GM18867 (cell line): ENCODE results near the gene AIP.

Experiments used
- ATAC-seq: cut with Tn5 transposase; IDR thresholded peaks from one replicate; pipeline ENCODE4 v1.9.1; 2021; ENCODE audit warnings: mild to moderate bottlenecking, moderate library complexity; ENCODE audit not compliant: unreplicated experiment

The AIP gene

DNA sequence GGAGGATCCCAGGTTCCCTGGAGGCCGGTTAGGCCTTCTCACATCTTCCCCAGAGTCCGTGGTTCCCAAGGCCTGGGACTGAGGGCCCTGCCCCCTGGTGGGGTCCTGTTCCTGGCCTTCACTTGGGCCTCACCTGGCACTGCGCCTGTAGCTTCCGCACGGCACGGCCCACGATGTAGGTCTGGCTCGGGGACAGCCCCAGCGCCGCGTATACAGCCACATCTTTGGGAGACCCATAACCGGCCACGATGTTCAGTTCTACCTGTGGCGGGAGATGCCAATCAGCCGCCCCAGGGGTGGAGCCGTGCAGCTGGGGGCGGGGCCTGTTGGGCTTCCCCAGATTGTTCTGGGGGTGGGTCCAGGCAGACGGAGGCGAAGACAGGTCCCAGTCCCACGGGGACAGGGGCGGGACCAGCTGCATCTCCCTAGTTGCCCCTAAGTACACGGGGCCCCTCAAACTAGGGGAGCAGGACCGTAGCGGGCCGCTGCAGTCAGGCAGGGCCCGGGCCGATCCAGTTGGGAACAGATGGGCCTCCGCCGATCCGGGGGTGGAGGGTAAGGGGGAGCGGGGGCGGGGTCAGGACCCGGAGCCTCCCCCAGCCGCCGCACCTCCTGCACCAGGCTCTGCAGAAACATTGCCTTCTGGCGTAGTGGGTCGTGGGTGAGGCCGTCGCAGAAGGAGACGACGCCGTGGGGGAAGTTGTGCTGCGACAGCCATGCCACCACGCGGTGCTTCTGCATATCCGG, 10.1 kb downstream of the AIP start:
- no peak for ATAC-seq

DNA sequence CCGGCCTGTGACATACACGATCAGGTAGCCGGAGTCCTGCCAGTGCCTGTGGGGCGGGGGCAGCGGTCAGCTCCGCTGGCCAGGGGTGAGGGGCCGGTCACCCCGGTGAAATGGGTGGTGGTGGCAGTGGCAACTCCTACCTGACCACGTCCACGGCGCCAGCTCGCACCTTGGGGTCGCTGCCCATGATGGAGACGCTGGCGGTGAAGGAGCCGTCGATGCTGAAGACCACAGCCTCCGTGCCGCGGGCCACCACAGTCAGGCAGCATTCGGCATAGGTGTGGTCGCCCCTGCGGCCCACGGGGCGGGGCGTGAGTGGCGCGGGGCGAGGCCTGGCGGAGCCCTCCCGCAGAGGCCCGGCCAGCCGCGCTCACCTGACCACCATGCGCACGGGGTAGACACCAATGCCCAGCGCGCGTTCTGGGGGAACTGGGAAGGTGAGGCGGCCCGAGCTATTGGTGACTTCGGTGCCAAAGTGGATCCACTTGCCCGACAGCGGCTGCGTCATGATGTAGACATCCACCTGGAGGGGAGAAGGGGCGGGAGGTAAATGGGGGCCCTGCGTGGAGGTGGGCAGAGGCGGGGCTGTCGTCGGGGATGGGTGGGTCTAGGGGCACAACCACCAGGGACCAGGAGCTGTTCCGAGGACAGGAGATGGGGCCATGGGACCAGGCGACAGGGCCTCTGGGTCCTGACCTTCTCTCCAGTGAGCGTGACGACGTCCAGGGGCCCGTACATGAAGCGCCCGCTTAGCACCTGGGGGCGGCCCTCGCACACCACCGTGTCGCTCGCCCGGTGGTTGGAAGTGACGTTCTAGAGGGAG, 10.9 kb downstream of the AIP start:
- no peak for ATAC-seq

DNA sequence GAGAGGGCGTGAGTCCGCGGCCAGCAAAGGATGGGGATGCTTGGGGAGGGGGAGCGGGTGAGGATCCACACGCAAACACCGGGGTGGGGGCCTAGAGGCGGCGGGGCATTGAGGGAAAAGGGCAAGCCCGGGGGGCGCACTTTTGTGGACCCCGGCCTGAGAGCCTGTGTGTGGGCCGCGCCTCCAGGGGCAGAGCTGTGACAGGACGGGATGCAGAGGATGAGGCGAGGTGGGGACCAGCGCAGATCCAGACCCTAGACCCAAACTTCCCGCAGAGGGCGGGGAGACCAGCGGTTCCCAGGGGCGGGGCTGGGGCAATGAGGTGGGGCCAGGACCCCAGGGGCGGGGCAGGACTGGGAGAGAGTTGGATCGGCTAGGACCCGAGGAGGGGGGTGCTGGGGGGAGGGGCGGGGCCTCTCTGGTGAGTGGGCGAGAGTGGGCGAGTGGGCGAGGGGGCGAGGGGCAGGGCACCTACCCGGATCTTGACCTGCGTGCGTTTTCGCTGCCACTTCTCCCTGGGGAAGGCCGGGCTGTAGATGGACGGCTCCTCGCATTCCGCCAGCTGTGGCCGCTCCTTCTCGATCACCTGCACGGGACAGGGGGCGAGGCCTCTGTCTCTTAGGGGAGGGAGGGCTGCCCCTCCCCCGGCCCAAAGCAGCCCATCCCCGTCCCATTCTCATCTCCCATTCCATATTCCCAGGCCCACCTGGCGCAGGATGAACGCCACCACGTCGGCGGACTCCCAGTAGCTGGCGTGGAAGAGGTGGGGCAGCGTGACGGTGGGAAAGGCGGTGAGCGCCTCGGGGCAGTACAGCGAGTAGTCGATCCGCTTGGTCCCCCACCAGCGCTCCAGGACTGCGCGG, 11.8 kb downstream of the AIP start:
- no peak for ATAC-seq

DNA sequence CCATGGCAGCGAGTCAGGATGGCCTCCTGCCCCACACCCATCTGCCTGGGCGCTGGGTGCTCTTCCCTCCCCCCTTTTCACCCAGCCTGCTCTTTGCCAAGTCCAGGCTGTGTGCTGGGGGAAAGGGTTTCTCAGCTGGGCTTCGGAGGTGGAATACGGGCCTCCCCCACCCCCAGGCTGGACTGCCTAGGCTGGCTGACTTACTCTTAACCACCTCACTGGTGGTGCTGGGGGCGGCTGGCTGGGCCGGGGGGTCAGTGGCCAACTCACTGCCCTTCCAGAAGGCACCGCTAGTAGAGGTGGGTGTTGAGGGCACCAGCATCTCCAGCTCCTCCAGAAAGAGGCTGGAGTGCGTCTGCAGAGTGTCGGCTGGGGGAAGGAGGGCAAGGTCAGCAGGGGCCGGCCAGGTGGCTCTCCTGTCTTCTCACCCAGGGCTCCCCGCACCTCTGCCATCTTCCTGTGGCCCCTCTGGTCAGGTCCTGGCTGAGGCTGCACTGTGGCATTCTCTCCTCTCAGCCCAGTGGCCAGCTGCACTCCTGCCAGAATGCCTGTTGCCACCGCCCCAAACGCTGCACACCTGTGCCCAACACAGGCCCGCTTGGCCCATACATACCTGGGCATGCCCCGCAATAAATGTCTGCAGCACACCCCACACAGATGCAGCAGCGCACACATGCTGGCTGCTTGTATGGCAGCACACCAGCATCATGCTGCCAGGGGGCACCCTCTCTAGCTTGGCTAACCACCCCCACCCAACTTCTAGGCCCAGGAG, 12.6 kb downstream of the AIP start:
- ATAC-seq, result no peak

DNA sequence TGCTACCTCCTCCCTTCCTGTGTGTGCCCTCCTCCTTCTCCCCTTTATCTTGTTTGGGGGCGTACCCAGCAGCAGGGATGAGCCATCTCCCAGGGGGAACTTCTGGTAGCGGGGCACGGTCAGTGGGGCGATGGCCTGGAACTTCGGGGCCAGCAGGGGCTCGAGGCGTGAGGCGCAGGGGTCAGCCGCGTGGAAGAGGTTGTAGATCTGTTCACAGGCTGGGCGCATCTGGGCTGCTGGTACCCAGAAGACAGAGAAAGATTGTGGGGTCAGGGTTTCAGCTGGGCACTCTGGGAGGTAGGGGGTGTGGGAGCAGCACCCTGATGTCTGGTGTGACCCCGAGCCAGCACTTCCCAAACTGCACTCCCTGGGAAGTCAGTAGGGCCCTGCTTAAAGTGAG, 13.3 kb downstream of the AIP start:
- no peak for ATAC-seq

DNA sequence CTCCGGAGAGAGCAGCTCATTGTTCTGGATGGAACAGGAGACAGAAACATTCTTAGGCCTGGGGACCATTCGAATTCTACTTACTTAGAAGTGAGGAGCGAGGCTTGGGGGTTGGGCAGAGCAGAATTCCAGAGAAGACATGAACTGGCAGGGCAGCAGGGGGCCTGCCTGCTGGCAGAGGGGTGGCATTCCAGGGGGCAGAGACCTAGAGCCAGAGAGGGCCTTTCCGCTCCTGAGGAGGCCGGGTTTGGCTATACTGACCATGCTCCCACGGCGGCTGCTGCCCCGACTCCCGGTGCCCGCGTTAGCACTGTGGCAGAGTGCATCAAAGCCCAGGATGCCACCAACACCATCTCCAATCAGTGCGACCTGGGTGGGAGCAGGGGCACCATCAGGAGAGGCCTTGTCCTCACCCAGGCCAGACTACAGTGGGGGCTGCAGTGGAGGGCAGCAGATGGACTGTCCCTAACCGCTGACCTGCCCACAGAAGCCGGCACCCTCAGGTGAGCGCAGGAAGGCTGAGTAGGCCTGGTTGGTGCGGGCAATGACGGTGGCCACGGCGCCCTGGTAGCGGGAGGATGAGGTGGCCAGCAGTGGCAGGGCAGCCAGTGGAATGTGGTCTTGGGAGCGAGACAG, 14.9 kb downstream of the AIP start:
- no peak for ATAC-seq

DNA sequence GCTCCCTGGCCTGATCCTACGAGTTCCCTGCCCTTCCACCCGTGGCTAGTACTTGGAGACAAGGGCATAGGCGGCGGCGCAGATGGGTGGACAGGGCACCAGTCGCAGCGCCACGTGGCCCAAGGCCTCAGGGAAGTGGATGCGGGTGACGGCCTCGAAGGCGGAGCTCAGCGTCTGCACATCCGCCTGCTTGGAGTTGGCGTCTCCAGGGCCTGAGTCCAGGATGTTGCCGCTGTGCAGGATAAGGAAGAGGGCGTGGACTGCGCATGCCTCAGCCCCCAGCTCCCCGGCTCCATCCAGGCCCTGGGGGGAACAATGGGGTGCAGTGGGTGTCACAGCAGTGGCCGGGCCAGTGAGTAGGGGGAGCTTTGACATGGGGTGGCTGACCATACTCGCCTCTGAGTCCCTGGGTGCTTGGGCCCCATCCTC, 15.7 kb downstream of the AIP start:
- no peak for ATAC-seq

DNA sequence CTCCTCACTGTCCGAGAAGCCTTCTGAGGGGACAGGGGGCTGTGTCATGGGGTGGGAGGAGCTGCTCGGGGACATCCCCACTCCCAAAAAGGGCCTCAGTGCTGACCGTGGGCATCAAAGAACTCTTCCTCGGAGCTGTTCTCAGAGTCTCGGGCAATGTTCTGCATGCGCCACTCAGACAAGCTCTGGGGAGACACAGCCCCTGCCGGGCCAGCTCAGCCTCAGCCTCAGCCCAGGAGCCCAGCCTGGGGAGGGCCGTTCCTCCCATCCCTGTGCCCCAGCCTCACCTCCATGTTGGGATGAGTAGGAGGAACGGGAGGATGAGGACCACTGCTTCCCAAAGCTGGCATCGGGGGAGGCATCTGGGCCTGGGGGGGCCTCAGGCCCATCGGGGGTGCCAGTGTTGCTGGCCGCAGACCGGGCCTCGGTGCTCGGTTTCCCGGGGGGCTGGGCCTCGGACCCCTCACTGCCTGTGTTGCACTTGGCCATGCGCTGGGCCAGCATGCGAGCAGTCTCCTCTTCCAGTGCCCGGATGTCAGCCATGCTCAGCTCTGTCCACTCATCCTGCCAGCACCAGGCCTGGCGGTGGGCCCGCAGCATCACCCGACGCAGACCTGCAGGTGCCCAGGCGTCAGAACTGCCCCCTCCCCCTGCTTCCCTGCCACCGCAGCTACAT, 17.1 kb downstream of the AIP start:
- no peak for ATAC-seq

DNA sequence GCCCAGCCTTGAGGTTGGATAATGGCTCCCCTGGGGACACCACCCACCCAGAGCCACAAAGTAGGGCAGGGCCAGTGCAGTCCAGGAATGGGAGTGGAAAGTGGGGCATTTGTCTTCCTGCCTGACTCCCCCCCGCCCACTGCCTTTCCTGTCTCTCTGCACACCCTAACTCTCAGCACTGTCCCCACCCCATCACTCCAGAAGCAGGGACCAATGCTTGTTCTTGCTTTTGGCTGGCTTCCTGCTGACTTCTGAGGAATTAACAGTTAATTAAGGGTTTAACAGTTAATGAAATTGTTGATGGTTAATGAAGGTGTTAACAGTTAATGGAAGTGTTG, 17.6 kb downstream of the AIP start:
- no peak for ATAC-seq

DNA sequence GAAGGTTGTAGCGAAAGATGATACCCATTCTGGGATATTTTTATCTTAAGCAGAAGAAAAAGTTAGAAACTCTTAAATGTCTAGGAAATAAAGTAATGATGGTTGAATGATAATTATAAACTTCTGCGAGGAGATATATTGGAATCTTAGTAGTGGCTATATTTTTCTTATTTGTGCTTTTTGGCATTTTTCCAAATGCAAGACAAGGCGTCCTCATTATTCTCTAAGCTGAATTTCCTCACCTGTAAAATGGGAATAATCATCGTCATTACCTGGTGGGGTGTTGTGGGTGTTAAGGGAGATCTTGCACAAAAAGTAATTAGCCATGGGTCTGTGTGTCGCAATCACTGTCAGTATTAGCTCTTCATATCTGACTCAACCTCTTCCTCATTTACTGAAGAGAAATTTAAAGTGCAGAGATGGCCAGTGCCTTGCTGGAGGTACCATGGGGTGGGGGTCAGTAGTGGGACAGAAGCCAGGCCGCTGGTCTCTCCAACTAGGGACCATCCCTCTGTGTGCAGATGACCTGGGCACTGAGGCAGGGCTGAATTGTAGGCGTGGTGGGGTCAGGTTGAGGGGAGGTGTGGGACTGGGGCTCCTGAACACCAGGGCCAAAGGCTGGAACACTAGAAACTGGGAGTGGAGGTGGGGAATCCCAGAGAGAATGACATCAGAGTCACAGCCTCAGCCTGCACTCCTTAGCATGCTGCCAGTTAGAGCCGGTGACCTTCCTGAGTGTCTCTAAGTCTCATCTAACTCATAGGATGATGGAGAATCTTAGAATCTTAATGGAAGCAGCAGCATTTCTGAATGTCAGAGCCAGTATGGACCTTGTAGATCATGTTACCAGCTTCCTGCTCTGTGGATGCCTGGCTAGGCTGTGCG, 18.2 kb downstream of the AIP start:
- no peak for ATAC-seq

DNA sequence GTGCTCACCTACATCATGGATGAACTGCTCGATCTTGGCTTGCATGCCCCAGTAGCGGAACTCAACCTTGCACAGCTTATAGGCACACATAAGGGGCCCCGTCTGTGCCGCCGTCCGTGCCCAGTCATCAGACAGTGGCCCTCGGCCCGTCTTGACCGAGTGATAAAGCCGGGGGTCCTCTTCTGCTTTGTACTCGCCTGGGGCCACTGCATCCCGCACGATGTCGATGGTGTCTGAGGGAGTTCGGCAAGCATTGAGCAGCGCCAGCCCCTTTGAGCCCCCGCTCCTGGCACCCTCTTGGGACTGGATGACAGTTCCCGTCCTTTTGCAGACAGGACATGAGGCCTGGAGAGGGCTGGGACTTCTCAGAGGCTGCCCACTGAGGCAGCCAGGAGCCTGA, 19.0 kb downstream of the AIP start:
- no peak for ATAC-seq

DNA sequence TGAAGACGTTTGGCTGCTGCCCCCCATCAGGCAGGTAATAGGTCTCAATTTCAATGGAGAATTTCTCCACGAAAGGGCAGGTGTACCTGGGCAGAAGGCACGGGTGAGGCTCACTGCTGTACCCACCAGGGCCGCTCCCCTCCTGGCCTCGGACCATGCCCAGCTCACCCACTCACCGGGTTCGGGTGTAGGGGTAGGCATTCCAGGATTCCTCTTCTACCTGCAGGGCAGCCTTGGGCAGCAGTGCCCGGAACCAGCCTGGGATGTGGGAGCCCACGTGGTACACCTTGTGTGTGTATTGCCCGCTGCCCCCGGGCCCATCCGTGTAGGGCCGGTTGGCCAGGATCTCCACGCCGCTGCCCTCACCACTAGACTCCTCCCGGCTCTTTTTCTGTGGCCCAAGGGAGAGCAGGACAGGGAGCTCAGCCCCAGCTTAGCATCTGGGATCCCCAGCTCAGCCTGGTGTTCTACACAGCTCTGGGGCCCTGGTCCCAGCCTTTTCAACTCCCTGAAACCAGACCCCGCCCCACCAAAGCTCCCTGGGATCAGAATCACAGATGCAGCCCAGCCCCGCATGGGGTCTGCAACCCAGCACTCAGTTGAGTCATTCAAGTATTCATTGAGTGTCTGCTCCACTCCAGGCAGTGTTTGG, 19.6 kb downstream of the AIP start:
- ATAC-seq, result no peak

DNA sequence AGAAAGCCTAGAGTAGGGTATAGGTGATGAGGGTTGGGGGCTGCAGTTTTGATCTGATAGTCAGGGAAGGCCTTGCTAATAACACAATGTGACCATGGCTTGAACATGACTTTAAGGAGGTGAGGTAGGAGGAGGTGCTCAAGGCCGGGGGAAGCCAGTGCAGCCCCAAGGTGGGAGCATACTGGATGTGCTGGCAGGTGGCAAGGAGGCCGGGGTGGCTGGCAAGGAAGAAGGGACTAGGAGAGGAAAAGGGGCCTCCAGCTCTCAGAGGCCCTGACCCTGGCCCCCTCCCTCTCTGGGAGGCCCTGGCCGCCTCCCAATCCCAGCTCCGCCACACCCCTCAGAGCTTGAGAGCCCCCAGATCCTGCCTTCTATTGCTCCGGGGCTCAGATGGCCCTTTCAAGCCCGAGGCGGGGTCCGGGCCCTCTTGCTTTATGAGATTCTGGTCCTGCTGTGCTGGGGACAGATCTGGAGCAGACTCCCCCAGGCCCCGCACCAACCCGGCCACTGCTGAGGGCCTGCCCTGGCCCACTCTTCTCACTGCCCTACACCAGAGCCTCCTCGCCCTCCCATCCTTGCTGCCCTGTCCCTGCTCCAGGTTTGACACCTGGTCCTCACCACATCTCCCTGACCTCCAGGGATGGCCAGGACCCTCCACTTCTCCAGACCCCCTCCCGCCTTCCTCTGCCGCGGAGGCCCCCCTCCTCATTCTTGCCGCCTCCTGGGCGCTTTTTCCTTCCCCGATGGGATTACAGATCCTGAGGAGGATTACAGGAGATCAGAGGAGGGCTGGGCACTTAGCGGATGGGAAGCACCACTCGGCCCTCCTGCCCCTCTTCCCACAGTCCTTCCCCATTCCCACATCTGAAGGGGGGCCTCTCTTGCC, 20.5 kb downstream of the AIP start:
- ATAC-seq, result no peak

DNA sequence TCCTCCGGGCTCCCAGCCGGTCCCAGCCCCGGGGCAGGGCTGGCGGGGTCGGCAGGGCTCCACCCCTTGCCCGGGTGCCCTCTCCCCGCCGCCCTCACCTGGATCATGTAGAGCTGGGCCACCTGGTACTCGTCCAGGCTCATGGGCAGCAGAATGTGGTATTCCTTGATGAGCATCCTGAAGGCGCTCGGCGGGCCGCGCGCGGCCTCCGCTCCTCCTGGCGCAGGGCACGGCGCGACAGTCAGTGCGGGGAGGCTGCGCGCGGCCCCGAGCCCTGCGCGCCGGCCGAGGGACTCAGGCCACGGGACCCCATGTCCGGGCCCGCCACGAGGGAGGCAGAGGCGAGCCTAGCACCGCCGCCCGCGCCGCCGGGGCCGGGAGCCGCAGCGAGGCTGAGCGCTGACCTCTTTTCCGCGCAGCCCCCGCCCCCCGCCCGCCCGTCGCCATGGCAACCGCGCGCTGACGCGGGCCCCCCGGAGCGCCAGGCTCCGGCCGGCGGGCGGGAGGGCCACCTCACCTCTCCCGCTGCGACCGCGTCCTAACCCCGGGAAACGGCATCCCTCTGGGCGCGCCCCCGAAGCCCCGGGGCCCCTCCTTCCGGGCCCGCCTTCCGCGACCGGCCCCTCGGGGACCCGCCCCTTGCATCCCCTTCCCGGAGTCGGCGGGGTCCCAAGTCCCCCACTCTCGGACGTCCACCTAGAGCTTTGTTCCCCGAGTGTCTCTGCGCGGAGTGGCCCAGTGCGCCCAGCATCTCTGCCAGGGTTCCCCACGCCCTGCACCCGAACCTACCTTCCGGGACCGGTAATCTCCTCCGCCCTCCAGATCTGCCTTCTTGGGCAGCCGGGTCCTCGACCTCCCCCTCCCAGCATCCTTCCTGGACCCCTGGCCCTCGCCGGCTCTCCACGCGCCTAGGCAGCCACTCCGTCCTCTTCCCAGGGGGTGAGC, 21.5 kb downstream of the AIP start:
- no peak for ATAC-seq

DNA sequence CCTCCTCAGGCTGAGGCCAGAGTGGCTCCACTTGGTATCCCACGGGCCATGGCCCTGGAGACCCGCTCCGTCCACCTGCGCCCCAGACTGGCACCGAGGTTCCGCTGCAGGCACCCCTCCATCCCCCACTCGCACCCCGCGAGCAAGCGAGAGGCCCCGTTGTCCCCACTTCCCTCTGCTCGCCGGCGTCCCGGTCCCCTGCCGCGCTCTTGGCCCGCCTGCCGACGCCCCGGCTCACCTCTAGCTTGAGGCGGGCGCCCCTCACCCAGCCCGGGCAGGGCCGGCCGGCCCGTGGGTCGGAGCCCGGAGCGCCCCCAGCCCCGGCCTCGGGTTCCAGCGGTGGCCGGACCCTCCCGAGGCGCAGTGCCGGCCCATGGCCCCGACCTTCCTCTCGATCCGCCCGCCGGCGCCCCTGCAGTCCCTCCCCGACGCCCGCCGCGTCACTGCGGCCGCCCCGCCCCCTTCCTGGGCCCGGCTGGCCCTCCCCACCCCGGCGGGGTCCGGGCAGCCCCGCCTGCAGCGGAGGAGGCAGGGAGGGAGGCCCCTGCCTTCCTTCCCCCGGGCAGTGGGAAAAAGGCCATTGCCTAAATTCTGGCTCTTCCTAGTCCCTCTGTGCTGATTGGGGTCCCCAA, 22.2 kb downstream of the AIP start, which contains the start of gene PITPNM1:
Gene PITPNM1, minus strand, starts transcription at position 414 of the 632 bp plus-strand sequence. CDS start 1,183 bp downstream, outside the sequence.
- ATAC-seq, result no peak
